GM18502 (cell line): ENCODE results near the gene KCNJ9.

ENCODE experiments used
- ATAC-seq: cut with Tn5 transposase; IDR thresholded peaks from one replicate; pipeline ENCODE4 v1.9.1; 2021; ENCODE audit warnings: mild to moderate bottlenecking; ENCODE audit not compliant: unreplicated experiment, poor library complexity

Gene KCNJ9

DNA sequence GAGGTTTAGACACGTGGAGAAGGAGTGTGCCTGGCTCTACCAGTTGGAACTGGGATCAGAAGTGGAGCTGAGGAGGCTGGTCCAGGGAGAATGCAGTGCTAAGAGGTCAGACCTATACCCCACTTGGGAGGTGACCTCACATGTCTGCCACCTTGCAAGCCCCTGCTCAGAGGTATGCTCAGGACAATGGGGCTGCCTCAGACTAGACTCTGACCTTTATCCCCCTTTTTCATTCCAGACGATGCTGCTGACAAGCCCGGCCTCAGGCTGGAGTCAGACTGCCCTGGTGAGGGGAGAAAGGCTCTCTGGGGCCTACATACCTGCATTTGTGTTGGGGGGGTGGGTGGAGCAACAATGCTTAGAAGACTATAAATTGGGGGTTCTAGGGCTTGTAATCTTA lies 16.6 kb upstream of the KCNJ9 start:
- no peak for ATAC-seq

DNA sequence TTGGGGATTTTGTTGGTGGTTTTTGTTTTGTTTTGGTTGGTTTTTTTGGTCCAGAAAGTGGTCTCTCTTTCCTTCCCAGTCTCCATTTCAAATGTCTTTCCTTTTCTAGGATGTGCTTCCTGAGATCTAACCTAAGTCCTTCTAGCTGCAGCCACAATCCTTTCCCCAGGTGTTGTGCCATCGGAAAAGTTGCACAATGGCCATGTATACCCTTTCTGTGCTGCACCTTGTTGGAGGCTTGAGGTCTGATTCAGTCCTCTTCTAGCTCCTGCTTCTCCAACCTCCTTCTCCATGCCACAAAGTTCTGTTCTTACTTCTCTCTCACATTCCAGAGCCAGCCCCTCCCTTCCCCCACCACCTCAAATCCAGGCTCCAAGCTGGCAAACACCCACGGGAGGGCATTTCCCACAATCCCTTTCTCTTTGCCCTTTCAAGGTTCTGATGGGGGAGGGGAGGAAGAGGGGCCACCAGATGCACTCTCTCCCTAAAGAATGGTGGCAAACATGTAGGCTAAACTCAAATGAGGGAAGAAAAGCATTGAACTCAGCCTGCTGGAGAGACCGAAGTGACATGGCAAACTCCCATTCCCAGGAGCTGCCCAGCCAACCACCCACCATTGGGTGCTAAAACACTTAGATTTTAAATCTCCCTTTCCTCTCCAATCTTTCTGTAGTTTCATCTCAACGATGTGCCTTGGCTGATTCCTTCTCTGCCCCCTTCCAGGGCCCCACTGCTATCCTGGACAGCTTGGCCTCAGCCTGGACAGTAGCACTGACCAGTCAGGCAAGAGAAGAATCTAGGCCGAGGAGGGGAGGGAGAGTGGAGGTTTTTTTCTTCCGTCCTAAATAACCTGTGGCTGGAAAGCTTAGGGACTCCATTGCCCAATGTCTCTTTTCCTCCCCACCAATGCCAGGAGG lies 14.3 kb upstream of the KCNJ9 start:
- ATAC-seq: no peak

DNA sequence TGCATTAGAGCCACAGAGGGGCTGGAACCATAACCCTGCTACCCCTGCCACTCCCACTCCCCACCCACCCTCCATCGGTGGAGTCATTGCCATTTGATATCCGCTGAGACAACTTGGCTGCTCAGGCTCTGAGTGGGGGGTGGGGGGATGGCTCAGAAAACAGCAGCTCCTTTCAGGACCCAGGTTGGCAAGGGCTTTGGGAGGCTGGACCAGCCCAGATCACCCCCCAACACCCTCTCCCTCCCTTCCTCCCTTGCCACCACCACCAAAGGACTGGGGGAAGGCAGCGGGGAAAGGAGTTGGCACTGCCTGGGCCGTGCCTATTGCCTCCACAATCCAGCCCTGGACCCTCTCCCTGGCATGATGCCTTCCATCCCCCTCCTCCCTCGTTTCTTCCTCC lies 13.1 kb upstream of the KCNJ9 start:
- no peak for ATAC-seq

GRCh38 chr1:160069460-160070231 lies 11.7 kb upstream of the KCNJ9 start, which contains the start of gene KCNJ10:
KCNJ10 (minus strand) TSS chr1:160070160; CDS start chr1:160042532, 27,628 bp downstream.
- no peak for ATAC-seq

GRCh38 chr1:160070243-160071163 lies 10.8 kb upstream of the KCNJ9 start:
- peak; percentile 58 for ATAC-seq

DNA sequence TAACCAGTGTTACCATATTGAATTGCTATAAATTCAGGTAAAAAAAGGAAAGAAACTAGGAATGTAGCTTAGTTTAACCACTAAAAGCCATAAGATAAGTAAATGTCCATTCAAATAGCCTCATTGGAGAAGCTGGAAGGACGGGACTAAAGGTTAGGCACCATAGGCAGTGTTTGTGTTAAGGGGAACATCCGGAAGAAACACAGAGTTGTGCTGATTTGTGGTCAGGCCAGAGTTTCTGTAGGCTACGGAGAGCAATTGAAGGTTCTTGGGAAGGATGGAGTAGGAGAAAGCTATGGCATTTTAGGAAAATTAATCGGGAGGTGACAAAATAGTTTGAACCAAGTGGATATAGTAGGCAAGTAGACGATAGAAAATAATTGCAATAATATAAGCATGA lies 10.0 kb upstream of the KCNJ9 start:
- ATAC-seq: no peak

- no peak for ATAC-seq
Observed at GRCh38 chr1:160074865-160075264, 6.5 kb upstream of the KCNJ9 start.

DNA sequence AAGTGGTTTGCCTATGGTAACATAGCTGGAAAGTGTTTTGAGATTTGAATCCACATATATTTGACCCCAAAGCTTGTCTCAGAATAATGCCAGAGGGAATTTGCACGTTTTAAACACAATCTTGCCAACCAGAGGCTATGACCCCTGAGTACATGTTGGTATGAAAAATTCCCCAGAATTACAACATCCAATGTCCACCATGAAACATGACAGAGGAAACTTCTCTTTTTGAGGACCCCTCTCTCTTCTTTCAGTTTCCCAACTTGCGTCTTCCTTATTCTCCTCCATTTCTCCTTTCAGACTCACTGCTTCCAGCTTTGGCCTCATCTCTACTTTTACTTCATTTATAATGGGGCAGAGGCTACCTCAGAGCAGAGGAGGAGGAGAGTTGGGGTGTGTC lies 5.5 kb upstream of the KCNJ9 start:
- no peak for ATAC-seq

- no peak for ATAC-seq
Observed at GRCh38 chr1:160076295-160076694, 5.0 kb upstream of the KCNJ9 start.

DNA sequence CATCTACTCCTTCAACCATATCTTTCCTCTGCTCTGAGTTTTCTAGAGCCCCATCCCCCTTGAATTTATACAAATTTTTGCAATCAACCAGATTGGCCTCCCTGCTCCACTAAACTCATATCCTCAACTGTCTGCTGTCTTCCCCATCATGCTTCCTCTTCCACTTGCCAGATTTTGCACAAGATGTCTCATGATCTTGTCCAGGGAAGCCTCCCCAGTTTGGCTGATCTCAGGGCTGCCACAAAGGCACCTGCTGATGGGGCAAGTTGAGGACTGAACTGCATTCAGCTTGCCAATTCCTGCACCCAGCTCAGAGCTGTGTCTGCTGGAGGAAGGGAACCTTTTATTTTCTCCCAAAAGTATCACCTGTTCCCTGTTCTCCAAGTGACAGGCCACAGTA lies 3.9 kb upstream of the KCNJ9 start:
- ATAC-seq: no peak

DNA sequence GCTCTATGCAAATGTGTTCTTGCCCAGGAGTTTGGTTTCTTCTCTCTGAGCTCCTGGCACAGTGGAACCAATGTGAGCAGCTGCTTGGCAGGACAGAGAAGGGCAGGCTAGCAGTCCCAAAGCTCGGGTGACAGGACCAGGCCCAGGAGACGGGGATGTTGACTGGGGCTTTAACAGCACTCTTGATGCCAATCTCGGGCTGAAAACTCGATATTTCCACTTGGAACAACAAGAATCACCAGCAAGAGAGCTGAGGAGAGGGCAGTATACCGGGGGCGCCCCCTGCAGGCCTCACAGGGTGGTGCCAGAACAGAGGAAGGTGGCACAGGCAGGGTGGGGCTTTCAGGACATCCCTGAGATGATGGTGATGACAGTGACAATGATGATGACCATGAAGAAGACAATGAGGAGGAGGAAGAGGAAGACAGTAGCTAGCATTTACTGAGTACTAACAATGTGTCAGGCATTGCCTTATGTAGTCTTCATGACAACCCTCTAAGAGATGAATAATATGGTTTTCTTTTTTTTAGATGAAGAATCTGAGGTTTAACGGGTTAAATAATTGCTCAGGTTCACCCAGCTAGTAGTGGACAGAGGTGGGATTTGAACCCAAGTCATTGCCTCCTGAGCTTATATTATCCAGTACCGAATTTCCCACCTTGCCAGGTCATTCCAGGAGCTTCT lies 2.7 kb upstream of the KCNJ9 start:
- ATAC-seq: peak; percentile 70

- no peak for ATAC-seq
Observed at GRCh38 chr1:160079448-160079847, 1.9 kb upstream of the KCNJ9 start.

GRCh38 chr1:160080381-160081100 lies 797 bp upstream of the KCNJ9 start:
- no peak for ATAC-seq

DNA sequence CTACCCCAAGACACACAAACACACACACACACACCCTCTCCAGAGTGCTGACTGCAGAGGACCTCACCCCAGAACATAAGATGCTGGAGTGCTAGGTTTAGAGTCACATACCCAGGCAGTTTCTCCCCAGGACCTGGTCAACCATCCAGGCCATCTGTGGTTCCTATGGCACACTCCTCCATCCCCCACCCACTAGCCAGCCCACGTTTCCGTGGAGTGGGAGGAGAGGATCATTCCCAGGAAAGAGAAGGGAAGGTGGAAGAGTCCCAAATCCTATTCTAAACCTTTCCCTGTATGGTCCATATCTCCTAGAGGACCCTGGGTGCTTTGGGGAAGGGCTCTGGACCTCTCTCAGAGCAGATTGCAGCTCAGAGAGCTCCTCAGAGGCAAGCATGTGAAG lies 1.1 kb downstream of the KCNJ9 start:
- ATAC-seq: no peak

DNA sequence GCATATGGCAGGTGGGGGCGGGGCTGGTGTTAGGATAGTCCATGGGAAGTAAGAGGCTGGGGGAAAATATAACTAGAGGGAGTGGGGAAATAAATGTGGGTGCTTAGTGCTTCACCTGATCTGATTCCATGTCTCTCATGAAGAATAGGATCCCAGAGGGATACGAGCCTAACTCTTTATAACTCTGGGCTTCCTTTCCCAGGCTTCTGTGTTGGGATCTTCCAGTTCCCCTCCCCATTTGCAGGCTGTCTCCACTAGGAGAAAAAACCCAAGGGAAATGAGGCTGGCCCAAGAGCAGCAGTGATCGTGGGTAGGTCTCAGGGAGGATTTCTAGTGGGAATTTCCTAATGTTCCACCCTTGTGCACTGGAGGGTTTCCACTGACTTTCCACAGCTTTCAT lies 1.6 kb downstream of the KCNJ9 start:
- no peak for ATAC-seq

GRCh38 chr1:160083968-160084770 lies 2.8 kb downstream of the KCNJ9 start:
- ATAC-seq: peak; percentile 69

GRCh38 chr1:160084771-160085321 lies 3.5 kb downstream of the KCNJ9 start:
- ATAC-seq: no peak
